GM23248 (cell line): ENCODE data around the gene DNAH8.

Experiments
- EZH2 ChIP-seq: fragments of 200-600 bp; sonication (generic); IDR thresholded peaks from 2 replicates; pipeline ENCODE4 v1.6.1; 2018; ENCODE audit warnings: antibody characterized with exemption, mild to moderate bottlenecking; ENCODE audit not compliant: insufficient read depth, poor library complexity, severe bottlenecking
- EZH2phosphoT487 ChIP-seq: fragments of 200-600 bp; sonication (generic); IDR thresholded peaks from 2 replicates; pipeline ENCODE4 v1.6.1; 2018; ENCODE audit warnings: antibody characterized with exemption, moderate library complexity, mild to moderate bottlenecking, low read depth; ENCODE audit not compliant: insufficient read depth

DNA sequence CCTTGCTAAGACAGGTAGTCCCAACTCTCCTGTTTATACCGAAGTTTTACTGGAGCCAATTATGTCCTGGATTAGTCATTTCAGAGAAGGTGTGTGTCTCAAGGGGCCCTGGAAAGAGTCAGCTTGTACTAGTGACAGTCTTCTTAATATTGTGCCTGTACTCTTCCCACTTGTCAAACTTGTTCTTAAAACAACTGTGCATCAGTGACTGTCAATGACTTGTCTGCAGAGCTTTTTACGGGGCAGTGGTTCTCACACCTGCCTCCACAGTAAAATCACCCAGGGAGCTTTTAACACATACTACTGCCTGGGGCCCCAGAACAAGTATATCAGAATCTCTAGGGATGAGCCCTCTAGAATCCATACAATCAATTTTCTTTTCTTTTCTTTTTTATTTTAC, 305.0 kb downstream of the DNAH8 start:
- no peak for TF ChIP-seq EZH2
- no peak for TF ChIP-seq EZH2phosphoT487
